ENCODE results near the gene LY6G6C. TPM values are rescaled to one million over a fixed set of nuclear protein-coding genes. Genes with fewer than 3 reads are reported as not detected.
"Not testable (repeated sequence)": the region's sequence is repeated elsewhere in the genome, so short reads cannot be mapped to it uniquely, and the experiment has no call there.

LY6G6C gene
- total and polyA plus RNA-seq, 4 donors: 0.14 to 0.16 TPM; not detected in 2

GRCh38 chr6:31710523-31711219, 10.9 kb downstream of the LY6G6C start:
- H3K27ac ChIP-seq (ENCODE audit: low read depth in 1 of 2, low read length in 1 of 2): no peak overlapping the region

GRCh38 chr6:31709157-31709556, 12.4 kb downstream of the LY6G6C start:
- H3K36me3 ChIP-seq (ENCODE audit: control insufficient read depth in 4 of 4, insufficient read depth in 4 of 4, low read length in 4 of 4); H3K27ac ChIP-seq (ENCODE audit: low read depth in 1 of 2, low read length in 1 of 2); H3K9me3 ChIP-seq (ENCODE audit: control insufficient read depth in 4 of 4, insufficient read depth in 3 of 4, low read length in 3 of 4); H3K9ac ChIP-seq (ENCODE audit: insufficient read depth in 1 of 2, low read length in 2 of 2); H3K27me3 ChIP-seq (ENCODE audit: control insufficient read depth in 3 of 3, insufficient read depth in 3 of 3, low read length in 2 of 3); H3K4me3 ChIP-seq; H3K4me1 ChIP-seq (ENCODE audit: control insufficient read depth in 5 of 5, insufficient read depth in 5 of 5, low read length in 5 of 5); ATAC-seq (ENCODE audit: insufficient read depth, low FRiP score); DNase-seq: not testable (repeated sequence)
- WGBS, 2 donors: 77% methylated on average over 11 of the region's 11 CpGs

More at GRCh38 chr6:31710523-31711219, 10.9 kb downstream of the LY6G6C start:
- no peak overlapping the region for H3K9ac ChIP-seq (ENCODE audit: insufficient read depth in 1 of 2, low read length in 2 of 2)
- H3K27me3 ChIP-seq (ENCODE audit: control insufficient read depth in 3 of 3, insufficient read depth in 3 of 3, low read length in 2 of 3): no peaks in the 10 kb centered on the region
- no peak for ATAC-seq (ENCODE audit: insufficient read depth, low FRiP score)
- DNase-seq: no peak
- no peak overlapping the region for H3K4me3 ChIP-seq
- no peak for TF ChIP-seq CTCF (IDR thresholded peaks at IDR 0.05; ENCODE audit: control extremely low read depth, extremely low read depth)
- no peaks in the 10 kb centered on the region for H3K9me3 ChIP-seq (ENCODE audit: control insufficient read depth in 4 of 4, insufficient read depth in 3 of 4, low read length in 3 of 4)
- H3K36me3 ChIP-seq (ENCODE audit: control insufficient read depth in 4 of 4, insufficient read depth in 4 of 4, low read length in 4 of 4): no peaks in the 10 kb centered on the region
- WGBS, 2 donors: 69 to 78% methylated on average over 5 of the region's 5 CpGs
- H3K4me1 ChIP-seq (ENCODE audit: control insufficient read depth in 5 of 5, insufficient read depth in 5 of 5, low read length in 5 of 5): peaks cover 0 to 18% (median 8%) of the 10 kb centered on the region in 5 donors

GRCh38 chr6:31708224-31708623, 13.3 kb downstream of the LY6G6C start:
- no peak for ATAC-seq (ENCODE audit: insufficient read depth, low FRiP score)
- no peak for TF ChIP-seq CTCF (IDR thresholded peaks at IDR 0.05; ENCODE audit: control extremely low read depth, extremely low read depth)
- WGBS, 2 donors: 96 to 100% methylated on average over 3 of the region's 3 CpGs
- H3K9me3 ChIP-seq (ENCODE audit: control insufficient read depth in 4 of 4, insufficient read depth in 3 of 4, low read length in 3 of 4): no peaks in the 10 kb centered on the region
- H3K36me3 ChIP-seq (ENCODE audit: control insufficient read depth in 4 of 4, insufficient read depth in 4 of 4, low read length in 4 of 4): no peaks in the 10 kb centered on the region
- no peaks in the 10 kb centered on the region for H3K27me3 ChIP-seq (ENCODE audit: control insufficient read depth in 3 of 3, insufficient read depth in 3 of 3, low read length in 2 of 3)
- H3K27ac ChIP-seq (ENCODE audit: low read depth in 1 of 2, low read length in 1 of 2): no peak overlapping the region
- no peak overlapping the region for H3K4me3 ChIP-seq
- no peak overlapping the region for H3K9ac ChIP-seq (ENCODE audit: insufficient read depth in 1 of 2, low read length in 2 of 2)
- peaks cover 0 to 8% (median 0%) of the 10 kb centered on the region in 5 donors for H3K4me1 ChIP-seq (ENCODE audit: control insufficient read depth in 5 of 5, insufficient read depth in 5 of 5, low read length in 5 of 5)
- DNase-seq: no peak

- H3K4me1 ChIP-seq (ENCODE audit: control insufficient read depth in 5 of 5, insufficient read depth in 5 of 5, low read length in 5 of 5): peaks cover 0 to 8% (median 0%) of the 10 kb centered on the region in 5 donors
- DNase-seq: no peak
- no peak overlapping the region for H3K27ac ChIP-seq (ENCODE audit: low read depth in 1 of 2, low read length in 1 of 2)
- no peaks in the 10 kb centered on the region for H3K27me3 ChIP-seq (ENCODE audit: control insufficient read depth in 3 of 3, insufficient read depth in 3 of 3, low read length in 2 of 3)
- 85 to 88% methylated on average over 10 of the region's 10 CpGs for WGBS, 2 donors
- no peak overlapping the region for H3K9ac ChIP-seq (ENCODE audit: insufficient read depth in 1 of 2, low read length in 2 of 2)
- TF ChIP-seq CTCF (IDR thresholded peaks at IDR 0.05; ENCODE audit: control extremely low read depth, extremely low read depth): no peak
- H3K4me3 ChIP-seq: no peak overlapping the region
- no peaks in the 10 kb centered on the region for H3K36me3 ChIP-seq (ENCODE audit: control insufficient read depth in 4 of 4, insufficient read depth in 4 of 4, low read length in 4 of 4)
- ATAC-seq (ENCODE audit: insufficient read depth, low FRiP score): no peak
- H3K9me3 ChIP-seq (ENCODE audit: control insufficient read depth in 4 of 4, insufficient read depth in 3 of 4, low read length in 3 of 4): no peaks in the 10 kb centered on the region
Observed at GRCh38 chr6:31707701-31708100, 13.8 kb downstream of the LY6G6C start.
